Suprapubic skin (tissue), 4 donors: Measurements from ENCODE around the gene SMCO2. TPM values are rescaled to one million over a fixed set of nuclear protein-coding genes. Genes with fewer than 3 reads are reported as not detected.

Experiments used
- DNase-seq, 2 donors: peaks; one replicate each; pipeline ENCODE4 v3.0.0-alpha.2; 2019; ENCODE audit warnings: low spot score in 2 of 2
- H3K27ac ChIP-seq: fragments of 200-600 bp; sonication (generic); one replicate; pipeline ENCODE4 v1.5.1; 2019
- H3K27me3 ChIP-seq: fragments of 200-600 bp; sonication (generic); one replicate; pipeline ENCODE4 v1.5.1; 2019
- H3K36me3 ChIP-seq: fragments of 200-600 bp; sonication (generic); one replicate; pipeline ENCODE4 v1.5.1; 2019
- H3K4me1 ChIP-seq: fragments of 200-600 bp; sonication (generic); one replicate; pipeline ENCODE4 v1.5.1; 2019
- H3K4me3 ChIP-seq: fragments of 200-600 bp; sonication (generic); one replicate; pipeline ENCODE4 v1.5.1; 2019; ENCODE audit warnings: mild to moderate bottlenecking
- H3K9me3 ChIP-seq: fragments of 200-600 bp; sonication (generic); one replicate; pipeline ENCODE4 v1.5.1; 2019
- EP300 ChIP-seq: sonication (generic); formaldehyde crosslinking; IDR thresholded peaks from one replicate; pipeline ENCODE4 v1.6.1; 2017; ENCODE audit warnings: antibody characterized with exemption
- POLR2A ChIP-seq, 2 donors: fragments of 450-650 bp; IDR thresholded peaks; one replicate each; pipeline ENCODE4 v1.6.1; 2017; ENCODE audit warnings: antibody characterized with exemption in 2 of 2, mild to moderate bottlenecking in 2 of 2, moderate library complexity in 2 of 2
- POLR2AphosphoS5 ChIP-seq, 3 donors: sonication (generic); formaldehyde crosslinking; IDR thresholded peaks; one replicate each; pipeline ENCODE4 v1.6.1; 2017; ENCODE audit warnings: antibody characterized with exemption in 3 of 3
- WGBS: methylation state at CpG from one replicate; pipeline ENCODE4 v1.1.5; 2018; 5-methylcytosine and 5-hydroxymethylcytosine counted together
- total RNA-seq, 4 donors: library from RNA; depleted of rRNA; stranded (reverse); fragments of >200 nt; gene quantifications; one replicate each; pipeline ENCODE4 v1.1.0, GENCODE V29; 2016
- TF ChIP-seq, protein P1 (sequence below), 2 donors: fragments of 200-600 bp in 1 of 2; fragments of 450-650 bp in 1 of 2; sonication (generic) in 1 of 2; IDR thresholded peaks; one replicate each; pipeline ENCODE4 v1.5.1; 2016 to 2019; ENCODE audit warnings: antibody characterized with exemption in 2 of 2, mild to moderate bottlenecking in 1 of 2, moderate library complexity in 1 of 2

Gene SMCO2
- 1 to 10 TPM in 2 of 4 donors, under 1 TPM in 2; 0.53 to 1.7 (median 1.1) TPM for total RNA-seq

GRCh38 chr12:27446436-27446835 is at the start of gene SMCO2:
SMCO2 (plus strand) TSS chr12:27446736; CDS start chr12:27470632, 23,896 bp downstream.
- TF ChIP-seq, protein P1, sequence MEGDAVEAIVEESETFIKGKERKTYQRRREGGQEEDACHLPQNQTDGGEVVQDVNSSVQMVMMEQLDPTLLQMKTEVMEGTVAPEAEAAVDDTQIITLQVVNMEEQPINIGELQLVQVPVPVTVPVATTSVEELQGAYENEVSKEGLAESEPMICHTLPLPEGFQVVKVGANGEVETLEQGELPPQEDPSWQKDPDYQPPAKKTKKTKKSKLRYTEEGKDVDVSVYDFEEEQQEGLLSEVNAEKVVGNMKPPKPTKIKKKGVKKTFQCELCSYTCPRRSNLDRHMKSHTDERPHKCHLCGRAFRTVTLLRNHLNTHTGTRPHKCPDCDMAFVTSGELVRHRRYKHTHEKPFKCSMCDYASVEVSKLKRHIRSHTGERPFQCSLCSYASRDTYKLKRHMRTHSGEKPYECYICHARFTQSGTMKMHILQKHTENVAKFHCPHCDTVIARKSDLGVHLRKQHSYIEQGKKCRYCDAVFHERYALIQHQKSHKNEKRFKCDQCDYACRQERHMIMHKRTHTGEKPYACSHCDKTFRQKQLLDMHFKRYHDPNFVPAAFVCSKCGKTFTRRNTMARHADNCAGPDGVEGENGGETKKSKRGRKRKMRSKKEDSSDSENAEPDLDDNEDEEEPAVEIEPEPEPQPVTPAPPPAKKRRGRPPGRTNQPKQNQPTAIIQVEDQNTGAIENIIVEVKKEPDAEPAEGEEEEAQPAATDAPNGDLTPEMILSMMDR (IDR thresholded peaks at IDR 0.05): no peak
- TF ChIP-seq POLR2A (IDR thresholded peaks at IDR 0.05): no peak
- TF ChIP-seq POLR2AphosphoS5 (IDR thresholded peaks at IDR 0.05): no peak
- TF ChIP-seq EP300: no peak
- no peak for DNase-seq
- no peaks in the 10 kb centered on the region for H3K9me3 ChIP-seq
- 94% methylated on average over 3 of the region's 3 CpGs for WGBS
- H3K27me3 ChIP-seq: no peaks in the 10 kb centered on the region
- no peak within 1 kb of the TSS for H3K27ac ChIP-seq
- no peak within 1 kb of the TSS for H3K4me3 ChIP-seq
- no peaks in the 10 kb centered on the region for H3K4me1 ChIP-seq
- H3K36me3 ChIP-seq: no peaks in the 10 kb centered on the region

DNA sequence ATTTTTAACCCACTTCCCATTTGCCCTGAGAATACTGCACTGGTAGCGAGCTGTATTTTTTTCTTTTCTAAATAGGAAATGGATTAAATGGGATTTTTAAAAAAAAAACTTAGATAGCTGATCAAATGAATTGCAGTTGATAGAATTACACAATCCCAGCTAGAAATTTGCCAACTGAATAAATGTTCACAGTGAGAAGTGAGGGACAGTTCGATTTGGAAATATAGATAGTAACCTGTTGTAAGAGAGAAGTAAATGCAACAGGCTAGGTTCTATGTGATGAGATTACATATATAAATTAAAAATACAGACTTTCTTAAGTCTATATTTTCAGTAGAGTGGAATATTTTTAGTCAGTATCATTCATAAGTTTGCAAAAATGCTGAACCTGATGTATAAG is 48.1 kb upstream of the SMCO2 start:
- 88% methylated on average over 2 of the region's 2 CpGs for WGBS
- H3K27ac ChIP-seq: no peak overlapping the region
- H3K9me3 ChIP-seq: no peaks in the 10 kb centered on the region
- H3K27me3 ChIP-seq: no peaks in the 10 kb centered on the region
- TF ChIP-seq, protein P1 (IDR thresholded peaks at IDR 0.05): no peak
- no peak for TF ChIP-seq POLR2A (IDR thresholded peaks at IDR 0.05)
- no peaks in the 10 kb centered on the region for H3K4me1 ChIP-seq
- no peak for DNase-seq
- H3K4me3 ChIP-seq: no peak overlapping the region
- no peaks in the 10 kb centered on the region for H3K36me3 ChIP-seq

DNA sequence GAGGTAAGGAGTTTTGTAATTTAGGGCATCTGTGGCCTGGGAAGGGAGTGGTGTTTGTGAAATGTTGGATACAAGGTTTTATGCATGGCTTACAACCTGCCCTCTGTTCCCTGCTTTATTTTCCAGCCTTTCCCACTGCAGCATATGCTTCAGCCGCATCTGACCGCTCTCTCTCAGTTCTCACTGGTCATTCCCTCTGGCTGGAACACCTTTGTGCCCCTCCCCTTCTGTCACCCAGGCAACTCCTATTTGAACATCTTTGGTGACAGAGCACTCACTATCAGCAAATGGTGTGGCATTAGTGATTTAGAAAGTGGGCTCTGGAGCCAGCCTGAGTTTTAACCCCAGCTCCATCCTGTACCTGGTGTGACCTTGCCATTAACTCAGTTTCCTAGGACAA is 47.5 kb upstream of the SMCO2 start:
- H3K36me3 ChIP-seq: no peaks in the 10 kb centered on the region
- no peaks in the 10 kb centered on the region for H3K4me1 ChIP-seq
- H3K27ac ChIP-seq: no peak overlapping the region
- TF ChIP-seq, protein P1 (IDR thresholded peaks at IDR 0.05): no peak
- TF ChIP-seq POLR2AphosphoS5 (IDR thresholded peaks at IDR 0.05): no peak
- TF ChIP-seq EP300: no peak
- TF ChIP-seq POLR2A (IDR thresholded peaks at IDR 0.05): no peak
- DNase-seq: no peak
- no peak overlapping the region for H3K4me3 ChIP-seq
- whole genome bisulfite sequencing: 96% methylated on average over 2 of the region's 2 CpGs
- H3K27me3 ChIP-seq: no peaks in the 10 kb centered on the region
- no peaks in the 10 kb centered on the region for H3K9me3 ChIP-seq

DNA sequence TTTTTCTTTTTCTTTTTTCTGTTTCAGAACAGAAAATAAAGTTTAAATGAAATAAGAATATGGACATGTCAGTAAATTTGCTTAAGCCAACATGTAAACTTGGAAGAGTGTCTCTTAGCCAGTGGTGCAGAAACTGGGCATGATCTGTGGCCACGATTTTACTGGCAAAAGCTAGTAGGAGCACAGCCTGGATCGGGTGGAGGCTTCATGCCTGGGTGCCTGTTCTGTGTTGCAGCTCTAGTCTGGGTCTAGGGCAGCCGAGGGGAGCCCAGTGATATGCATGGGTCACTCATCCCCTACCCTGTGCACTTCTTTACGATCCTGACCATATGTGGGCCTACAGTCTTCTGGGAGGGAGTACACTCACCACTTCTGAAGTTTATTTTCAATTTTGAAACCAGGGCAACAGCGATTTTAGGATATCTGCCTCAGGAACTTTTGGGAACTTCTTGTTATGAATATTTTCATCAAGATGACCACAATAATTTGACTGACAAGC is 45.6 kb upstream of the SMCO2 start:
- Histone ChIP-seq H3K9me3 (no peaks in the 10 kb centered on the region), H3K4me3 (no peak overlapping the region), H3K27ac (no peak overlapping the region), H3K27me3 (no peaks in the 10 kb centered on the region), H3K4me1 (no peaks in the 10 kb centered on the region), H3K36me3 (no peaks in the 10 kb centered on the region)
- TF ChIP-seq POLR2AphosphoS5 (IDR thresholded peaks at IDR 0.05) (no peak), EP300 (no peak), POLR2A (IDR thresholded peaks at IDR 0.05) (no peak)
- TF ChIP-seq, protein P1 (IDR thresholded peaks at IDR 0.05): no peak
- WGBS: 73% methylated on average over 5 of the region's 5 CpGs
- no peak for DNase-seq

- no peak overlapping the region for H3K4me3 ChIP-seq
- no peak for DNase-seq
- no peak overlapping the region for H3K27ac ChIP-seq
- TF ChIP-seq, protein P1 (IDR thresholded peaks at IDR 0.05): no peak
- TF ChIP-seq POLR2AphosphoS5 (IDR thresholded peaks at IDR 0.05): no peak
- H3K36me3 ChIP-seq: no peaks in the 10 kb centered on the region
- no peaks in the 10 kb centered on the region for H3K4me1 ChIP-seq
- H3K27me3 ChIP-seq: no peaks in the 10 kb centered on the region
- H3K9me3 ChIP-seq: no peaks in the 10 kb centered on the region
These were observed 34.5 kb upstream of the SMCO2 start for GRCh38 chr12:27412047-27412446.
